ENCODE data around the gene ZNF689.
"Not testable (repeated sequence)": the region's sequence is repeated elsewhere in the genome, so short reads cannot be mapped to it uniquely, and the experiment has no call there.

ZNF689 gene

GRCh38 chr16:30609926-30610839 lies at the start of gene ZNF689:
Gene ZNF689, minus strand, starts transcription at chr16:30610389. Its CDS starts 348 bp downstream, at chr16:30610041.
- DNase-seq (ENCODE audit: low spot score): peak; percentile 98

GRCh38 chr16:30658731-30659506 lies 48.7 kb upstream of the ZNF689 start:
- DNase-seq (ENCODE audit: low spot score): peak; percentile 97

- DNase-seq (ENCODE audit: low spot score): peak; percentile 100
Observed at GRCh38 chr16:30657866-30658730, 47.9 kb upstream of the ZNF689 start, which contains the start of gene FBRS. Gene FBRS, plus strand, starts transcription at chr16:30658431. Its CDS starts 1,088 bp downstream, at chr16:30659519.

DNA sequence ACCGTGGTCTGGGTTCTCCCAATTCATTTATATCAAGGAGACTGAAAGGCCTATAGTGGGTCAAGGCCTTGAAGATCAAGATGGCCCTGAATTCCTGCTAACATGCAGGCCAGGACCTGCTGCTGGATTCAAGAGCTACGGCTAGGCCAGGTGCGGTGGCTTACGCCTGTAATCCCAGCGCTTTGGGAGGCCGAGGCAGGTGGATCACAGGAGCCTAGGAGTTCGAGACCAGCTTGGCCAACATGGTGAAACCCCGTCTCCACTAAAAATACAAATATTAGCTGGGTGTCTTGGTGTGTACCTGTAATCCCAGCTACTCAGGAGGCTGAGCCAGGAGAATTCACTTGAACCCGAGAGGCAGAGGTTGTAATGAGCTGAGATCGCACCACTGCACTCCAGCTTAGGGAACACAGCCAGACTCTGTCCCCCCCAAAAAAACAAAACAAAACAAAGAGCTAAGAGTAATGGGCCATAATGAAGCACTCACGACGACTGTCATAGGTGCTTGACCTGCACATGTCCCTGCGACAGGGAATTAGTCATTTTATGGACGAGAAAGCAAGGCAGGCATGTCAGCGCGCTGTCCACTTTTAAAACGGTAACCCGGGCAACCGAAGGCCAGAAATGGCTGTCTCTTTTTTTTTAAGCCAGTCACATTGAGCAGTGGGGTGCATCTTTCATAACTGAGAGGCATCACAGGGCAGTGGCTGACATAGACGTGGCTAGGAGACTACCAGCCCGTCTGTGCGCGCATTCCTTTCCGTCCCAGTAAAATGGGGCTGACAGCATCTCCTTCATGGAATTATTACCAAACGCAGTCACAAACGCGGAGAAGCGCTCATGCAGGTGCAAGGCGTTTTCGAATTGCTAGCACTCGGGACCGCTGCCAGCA lies 47.0 kb upstream of the ZNF689 start:
- DNase-seq (ENCODE audit: low spot score): peak; percentile 11

- DNase-seq (ENCODE audit: low spot score): no peak
Observed at GRCh38 chr16:30656388-30656787, 46.2 kb upstream of the ZNF689 start.

DNA sequence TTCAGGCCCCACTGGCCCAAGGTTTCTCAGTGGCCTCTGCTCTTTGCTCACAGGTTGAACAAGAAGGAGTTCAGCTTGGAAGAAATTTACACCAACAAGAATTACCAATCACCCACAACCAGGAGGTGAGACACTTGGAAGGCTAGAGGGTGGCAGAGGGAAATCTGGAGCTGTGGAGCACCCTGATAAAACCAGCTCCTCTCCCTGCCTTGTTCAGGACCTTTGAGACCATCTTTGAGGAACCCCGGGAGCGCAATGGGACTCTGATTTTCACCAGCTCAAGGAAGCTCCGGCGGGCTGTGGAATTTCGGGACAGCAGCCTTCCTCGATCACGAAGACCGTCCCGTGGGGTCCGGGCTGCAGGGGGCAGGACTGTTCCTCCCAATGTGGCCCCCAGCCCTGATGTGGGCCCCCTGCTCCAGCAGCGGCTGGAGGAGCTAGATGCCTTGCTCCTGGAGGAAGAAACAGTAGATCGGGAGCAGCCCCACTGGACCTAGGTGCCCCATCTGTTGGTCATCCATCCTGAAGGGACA lies 45.7 kb upstream of the ZNF689 start:
- DNase-seq (ENCODE audit: low spot score): no peak

- no peak for DNase-seq (ENCODE audit: low spot score)
Observed at GRCh38 chr16:30654856-30655255, 44.7 kb upstream of the ZNF689 start.

DNA sequence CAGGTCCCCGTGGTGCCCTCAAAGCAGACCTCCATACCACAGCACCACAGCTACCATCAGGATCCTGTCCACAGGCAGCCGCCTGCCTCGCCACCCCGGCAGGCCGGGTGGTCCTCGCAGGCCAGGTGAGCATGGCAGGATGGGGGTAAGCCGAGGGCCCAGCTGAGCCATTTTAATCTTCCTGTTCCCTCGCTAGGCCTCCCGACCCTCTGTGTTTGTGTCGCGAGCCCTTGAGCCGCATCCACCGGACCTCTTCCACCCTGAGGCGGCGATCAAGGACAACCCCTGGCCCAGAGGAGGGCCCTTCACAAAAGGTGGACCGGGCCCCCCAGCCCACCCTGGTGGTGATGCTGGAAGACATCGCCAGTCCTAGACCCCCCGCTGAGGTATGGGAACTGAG lies 42.5 kb upstream of the ZNF689 start:
- DNase-seq (ENCODE audit: low spot score): no peak

DNA sequence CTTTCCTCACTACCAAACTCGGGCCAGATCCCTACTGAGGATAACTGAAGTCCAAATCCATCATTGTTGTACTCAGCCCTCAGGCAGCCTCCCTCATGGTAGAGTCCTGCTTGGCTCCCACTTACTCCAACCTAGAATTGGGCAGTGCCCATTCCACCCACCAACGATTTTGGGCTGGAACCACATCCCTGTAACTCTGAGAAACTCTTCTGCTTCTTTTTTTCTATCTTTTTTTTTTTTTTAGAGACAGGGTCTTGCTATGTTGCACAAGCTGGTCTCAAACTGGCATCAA lies 41.8 kb upstream of the ZNF689 start:
- DNase-seq (ENCODE audit: low spot score): no peak

GRCh38 chr16:30651124-30652004 lies 41.2 kb upstream of the ZNF689 start:
- DNase-seq (ENCODE audit: low spot score): peak; percentile 82

DNA sequence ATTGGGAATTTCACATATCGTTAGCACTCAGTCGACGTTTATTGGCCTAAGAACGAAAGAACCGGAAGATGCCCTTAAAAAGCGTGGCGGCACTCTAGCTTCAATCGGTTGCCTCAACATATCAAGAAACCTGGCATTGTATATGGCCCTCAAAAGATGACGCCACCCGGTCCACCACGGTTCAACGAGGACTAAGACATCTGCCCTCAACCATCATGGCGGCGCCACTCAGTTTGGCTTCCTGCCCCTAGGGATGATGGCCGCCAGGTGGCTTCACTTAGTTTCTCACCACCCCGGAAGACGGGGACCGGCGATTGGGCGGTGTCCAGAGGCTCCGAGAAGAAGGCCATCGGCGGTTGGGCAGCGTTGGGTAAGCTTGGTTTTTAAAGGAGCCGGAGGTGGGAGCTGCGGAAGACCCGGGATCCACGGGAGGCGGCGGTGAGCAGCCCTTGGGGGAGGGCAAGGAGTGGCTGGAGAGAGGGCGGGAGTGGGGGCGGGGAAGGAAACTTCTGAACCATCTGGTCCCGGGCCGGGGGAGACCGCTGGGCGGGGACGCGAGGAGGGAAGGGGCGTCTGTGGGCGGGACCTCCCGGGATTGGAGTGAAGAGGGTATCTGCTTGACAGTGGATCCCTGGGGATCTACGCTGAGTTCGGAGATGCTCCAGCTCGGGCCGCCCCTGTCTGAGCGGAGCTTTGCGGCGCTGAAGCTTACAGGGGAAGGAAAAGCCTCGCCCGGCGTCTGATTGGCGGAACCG lies 40.4 kb upstream of the ZNF689 start, which contains the start of gene PRR14:
TSS of gene PRR14 (plus strand) at position 592 of the 755 bp plus-strand sequence. CDS start 686 bp downstream, outside the sequence.
- DNase-seq (ENCODE audit: low spot score): peak; percentile 100

- no peak for DNase-seq (ENCODE audit: low spot score)
Observed at GRCh38 chr16:30649725-30650368, 39.7 kb upstream of the ZNF689 start.

GRCh38 chr16:30647274-30647571 lies 37.0 kb upstream of the ZNF689 start:
- no peak for DNase-seq (ENCODE audit: low spot score)

DNA sequence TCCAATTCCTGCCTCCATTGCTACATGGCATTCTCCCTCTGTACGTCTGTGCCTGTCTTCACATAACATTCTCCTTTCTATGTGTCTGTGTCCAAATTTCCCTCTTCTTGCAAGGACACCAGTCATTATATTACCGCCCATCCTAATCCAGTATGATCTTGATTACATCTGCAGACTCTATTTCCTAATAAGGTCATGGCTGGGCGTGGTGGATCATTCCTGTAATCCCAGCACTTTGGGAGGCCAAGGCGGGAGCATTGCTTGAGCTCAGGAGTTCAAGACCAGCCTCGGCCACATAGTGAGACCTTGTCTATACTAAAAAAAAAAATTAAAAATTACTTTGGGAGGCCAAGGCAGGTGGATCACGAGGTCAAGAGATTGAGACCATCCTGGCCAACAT lies 35.5 kb upstream of the ZNF689 start:
- no peak for DNase-seq (ENCODE audit: low spot score)

DNA sequence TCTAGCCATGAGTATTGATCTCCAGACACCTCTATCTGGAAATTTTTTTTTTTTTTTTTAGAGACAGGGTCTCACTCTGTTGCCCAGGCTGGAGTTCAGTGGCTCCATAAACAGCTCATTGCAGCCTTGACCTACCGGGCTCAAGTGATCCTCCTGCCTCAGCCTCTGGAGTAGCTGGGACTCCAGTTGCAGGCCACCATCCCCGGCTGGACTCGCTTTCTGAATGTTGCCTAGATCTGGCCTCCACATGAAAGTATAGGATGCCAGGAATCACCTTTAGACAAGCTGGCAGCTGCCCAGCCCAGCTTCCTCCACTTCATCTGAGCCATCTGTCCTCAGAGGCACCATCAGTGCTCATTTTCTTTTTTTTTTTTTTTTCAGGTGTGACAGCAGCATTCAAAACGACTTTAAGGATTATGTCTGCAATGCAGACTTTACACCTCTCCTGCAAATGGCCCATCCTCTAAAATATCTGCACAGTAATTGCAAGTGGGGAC lies 34.2 kb upstream of the ZNF689 start:
- no peak for DNase-seq (ENCODE audit: low spot score)

DNA sequence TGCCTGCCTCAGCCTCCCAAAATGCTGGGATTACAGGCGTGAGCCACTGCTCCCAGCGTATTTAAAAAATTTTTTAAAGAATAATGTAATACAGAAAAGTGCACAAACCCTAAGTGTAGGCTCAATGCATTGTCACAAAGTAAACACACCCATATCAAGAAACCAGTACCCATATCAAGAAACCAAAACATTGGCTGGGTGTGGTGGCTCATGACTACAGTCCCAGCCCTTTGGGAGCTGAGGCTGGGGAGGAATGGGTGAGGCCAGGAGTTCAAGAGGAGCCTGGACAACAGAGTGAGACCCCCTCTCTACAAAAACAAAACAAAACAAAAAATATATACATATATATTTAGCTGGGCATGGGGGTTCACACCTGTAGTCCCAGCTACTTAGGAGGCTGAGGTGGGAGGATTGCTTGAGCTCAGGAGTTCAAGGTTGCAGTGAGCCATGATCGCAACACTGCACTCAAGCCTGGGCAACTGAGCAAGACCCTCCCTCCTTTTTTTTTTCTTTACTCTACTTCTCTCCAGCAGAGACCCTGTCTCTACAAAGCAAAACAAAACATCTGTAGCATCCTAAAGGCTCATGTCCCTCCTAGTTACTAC lies 31.3 kb upstream of the ZNF689 start:
- DNase-seq (ENCODE audit: low spot score): no peak

- DNase-seq (ENCODE audit: low spot score): peak; percentile 48
Observed at GRCh38 chr16:30637944-30638343, 27.8 kb upstream of the ZNF689 start.

- not testable (repeated sequence) for DNase-seq (ENCODE audit: low spot score)
Observed at GRCh38 chr16:30637139-30637538, 26.9 kb upstream of the ZNF689 start.

Measured in activated CD4-positive, alpha-beta T cell treated with anti-CD3 and anti-CD28 coated beads, Interleukin-2, Interleukin-4, amounts not matched to agents 100 ng/mL and 50 ng/mL, durations not matched to agents 16 hours and 8 hours (primary cell).